ENCODE data around the gene RPL5. TPM values are rescaled to one million over a fixed set of nuclear protein-coding genes. Genes with fewer than 3 reads are reported as not detected.

The RPL5 gene
- total RNA-seq, 4 donors from 2014 or later: 1,244 to 1,829 (median 1,582) TPM

- no peak overlapping the region for H3K4me3 ChIP-seq (ENCODE audit: low read depth, poor library complexity, severe bottlenecking)
- 57 to 67% methylated on average over 1 of the region's 1 CpG for WGBS, 2 donors
- DNase-seq (ENCODE audit: low spot score in 2 of 2): no peak
- intact Hi-C loops (cut with DNase I; ENCODE audit: low total_unique reads): no loop called here
- TF ChIP-seq, protein P1, sequence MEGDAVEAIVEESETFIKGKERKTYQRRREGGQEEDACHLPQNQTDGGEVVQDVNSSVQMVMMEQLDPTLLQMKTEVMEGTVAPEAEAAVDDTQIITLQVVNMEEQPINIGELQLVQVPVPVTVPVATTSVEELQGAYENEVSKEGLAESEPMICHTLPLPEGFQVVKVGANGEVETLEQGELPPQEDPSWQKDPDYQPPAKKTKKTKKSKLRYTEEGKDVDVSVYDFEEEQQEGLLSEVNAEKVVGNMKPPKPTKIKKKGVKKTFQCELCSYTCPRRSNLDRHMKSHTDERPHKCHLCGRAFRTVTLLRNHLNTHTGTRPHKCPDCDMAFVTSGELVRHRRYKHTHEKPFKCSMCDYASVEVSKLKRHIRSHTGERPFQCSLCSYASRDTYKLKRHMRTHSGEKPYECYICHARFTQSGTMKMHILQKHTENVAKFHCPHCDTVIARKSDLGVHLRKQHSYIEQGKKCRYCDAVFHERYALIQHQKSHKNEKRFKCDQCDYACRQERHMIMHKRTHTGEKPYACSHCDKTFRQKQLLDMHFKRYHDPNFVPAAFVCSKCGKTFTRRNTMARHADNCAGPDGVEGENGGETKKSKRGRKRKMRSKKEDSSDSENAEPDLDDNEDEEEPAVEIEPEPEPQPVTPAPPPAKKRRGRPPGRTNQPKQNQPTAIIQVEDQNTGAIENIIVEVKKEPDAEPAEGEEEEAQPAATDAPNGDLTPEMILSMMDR (IDR thresholded peaks at IDR 0.05): no peak
- no peak for TF ChIP-seq POLR2A (IDR thresholded peaks at IDR 0.05)
Observed at GRCh38 chr1:92797961-92798360, 33.9 kb upstream of the RPL5 start.

- WGBS, 2 donors: 91 to 93% methylated on average over 7 of the region's 7 CpGs
- H3K4me3 ChIP-seq (ENCODE audit: low read depth, poor library complexity, severe bottlenecking): no peak overlapping the region
- TF ChIP-seq POLR2A (IDR thresholded peaks at IDR 0.05): no peak
- TF ChIP-seq, protein P1 (IDR thresholded peaks at IDR 0.05): no peak
- DNase-seq (ENCODE audit: low spot score in 2 of 2): no peak
- intact Hi-C loops (cut with DNase I; ENCODE audit: low total_unique reads): no loop called here
Observed at GRCh38 chr1:92803140-92803887, 28.5 kb upstream of the RPL5 start.

DNA sequence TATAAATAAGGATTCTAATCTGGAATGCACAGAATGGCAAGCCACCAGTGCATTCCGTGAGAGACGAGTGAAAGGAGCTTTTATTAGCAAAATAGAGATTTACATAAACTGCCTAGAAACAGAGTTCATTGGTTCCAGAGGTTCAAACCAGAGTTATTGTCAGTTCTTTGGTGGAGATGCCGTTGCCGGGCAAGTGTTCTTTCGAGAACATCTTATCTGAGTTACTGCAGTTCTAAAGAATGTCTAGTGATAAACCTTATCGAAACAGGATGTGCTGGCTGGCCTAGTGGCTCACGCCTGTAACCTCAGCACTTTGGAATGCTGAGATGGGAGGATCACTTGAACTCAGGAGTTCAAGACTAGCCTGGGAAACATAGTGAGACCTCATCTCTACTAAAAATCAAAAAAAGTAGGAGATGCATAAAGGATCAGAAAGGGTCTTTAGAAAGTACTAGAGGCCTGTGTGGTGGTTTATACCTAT, 27.1 kb upstream of the RPL5 start:
- 7 to 12% methylated on average over 7 of the region's 7 CpGs for WGBS, 2 donors
- H3K4me3 ChIP-seq (ENCODE audit: low read depth, poor library complexity, severe bottlenecking): no peak overlapping the region
- intact Hi-C loops (cut with DNase I; ENCODE audit: low total_unique reads): no loop called here
- no peak for TF ChIP-seq POLR2A (IDR thresholded peaks at IDR 0.05)
- TF ChIP-seq, protein P1 (IDR thresholded peaks at IDR 0.05): no peak
- DNase-seq (ENCODE audit: low spot score in 2 of 2): peak; percentile 33 to 87

- WGBS, 2 donors: 84 to 93% methylated on average over 1 of the region's 1 CpG
- TF ChIP-seq POLR2A (IDR thresholded peaks at IDR 0.05): no peak
- TF ChIP-seq, protein P1 (IDR thresholded peaks at IDR 0.05): no peak
- intact Hi-C loops (cut with DNase I; ENCODE audit: low total_unique reads): no loop called here
Observed at GRCh38 chr1:92805216-92805615, 26.6 kb upstream of the RPL5 start.

GRCh38 chr1:92808381-92808780, 23.5 kb upstream of the RPL5 start:
- intact Hi-C loops (cut with DNase I; ENCODE audit: low total_unique reads): no loop called here
- DNase-seq (ENCODE audit: low spot score in 2 of 2): no peak
- no peak overlapping the region for H3K4me3 ChIP-seq (ENCODE audit: low read depth, poor library complexity, severe bottlenecking)
- no peak for TF ChIP-seq POLR2A (IDR thresholded peaks at IDR 0.05)
- TF ChIP-seq, protein P1 (IDR thresholded peaks at IDR 0.05): no peak

More at GRCh38 chr1:92805216-92805615, 26.6 kb upstream of the RPL5 start:
- DNase-seq (ENCODE audit: low spot score in 2 of 2): no peak
- no peak overlapping the region for H3K4me3 ChIP-seq (ENCODE audit: low read depth, poor library complexity, severe bottlenecking)

All from lower leg skin (tissue), 4 donors.